GM19463 (cell line): ENCODE measurements around the gene ANKS1B.
A peak's percentile ranks its signal among the peaks of the same experiment; 100 is the strongest.

Experiments
- ATAC-seq: cut with Tn5 transposase; IDR thresholded peaks from one replicate; pipeline ENCODE4 v1.9.1; 2021; ENCODE audit warnings: mild to moderate bottlenecking, moderate library complexity; ENCODE audit not compliant: unreplicated experiment

The ANKS1B gene

GRCh38 chr12:98719515-98720504 lies 1264.9 kb downstream of the ANKS1B start:
- ATAC-seq = peak; percentile 56

GRCh38 chr12:98714426-98714825 lies 1270.3 kb downstream of the ANKS1B start:
- no peak for ATAC-seq

- ATAC-seq = no peak
These were observed 1275.7 kb downstream of the ANKS1B start for GRCh38 chr12:98709022-98709421.

GRCh38 chr12:98701166-98701565 lies 1283.6 kb downstream of the ANKS1B start:
- no peak for ATAC-seq

- ATAC-seq = no peak
These were observed 1285.2 kb downstream of the ANKS1B start for GRCh38 chr12:98699586-98699985.

GRCh38 chr12:98698603-98699463 lies 1285.9 kb downstream of the ANKS1B start:
- ATAC-seq = peak; percentile 96

- ATAC-seq = no peak
These were observed 1287.5 kb downstream of the ANKS1B start for GRCh38 chr12:98697209-98697608.

- no peak for ATAC-seq
These were observed 1288.6 kb downstream of the ANKS1B start for GRCh38 chr12:98696036-98696646.

GRCh38 chr12:98691351-98691750 lies 1293.4 kb downstream of the ANKS1B start:
- ATAC-seq = no peak

GRCh38 chr12:98686603-98687002 lies 1298.1 kb downstream of the ANKS1B start:
- ATAC-seq = no peak
